ENCODE data around the gene RUNX2.
A peak's percentile ranks its signal among the peaks of the same experiment; 100 is the strongest.

Gene RUNX2

GRCh38 chr6:45415315-45415714 is 87.2 kb downstream of the RUNX2 start:
- no peak overlapping the region for H3K4me3 ChIP-seq (ENCODE audit: low read length)
- no peak for TF ChIP-seq CTCF (conservative IDR thresholded peaks at IDR 0.05; ENCODE audit: low read length)
- no peak for DNase-seq (ENCODE audit: low read depth)

- no peak for DNase-seq (ENCODE audit: low read depth)
- no peak for TF ChIP-seq CTCF (conservative IDR thresholded peaks at IDR 0.05; ENCODE audit: low read length)
- H3K4me3 ChIP-seq (ENCODE audit: low read length) = no peak overlapping the region
These were observed 87.8 kb downstream of the RUNX2 start for GRCh38 chr6:45415788-45416518.

- peak; percentile 44 for DNase-seq (ENCODE audit: low read depth)
- no peak for TF ChIP-seq CTCF (conservative IDR thresholded peaks at IDR 0.05; ENCODE audit: low read length)
- H3K4me3 ChIP-seq (ENCODE audit: low read length) = no peak overlapping the region
These were observed 88.6 kb downstream of the RUNX2 start for GRCh38 chr6:45416700-45417099.

GRCh38 chr6:45417436-45417835 is 89.3 kb downstream of the RUNX2 start:
- no peak for TF ChIP-seq CTCF (conservative IDR thresholded peaks at IDR 0.05; ENCODE audit: low read length)
- H3K4me3 ChIP-seq (ENCODE audit: low read length) = no peak overlapping the region
- no peak for DNase-seq (ENCODE audit: low read depth)

GRCh38 chr6:45419571-45420082 is 91.5 kb downstream of the RUNX2 start:
- H3K4me3 ChIP-seq (ENCODE audit: low read length) = peak overlapping the region; percentile 90
- peak; percentile 50 for DNase-seq (ENCODE audit: low read depth)
- TF ChIP-seq CTCF (conservative IDR thresholded peaks at IDR 0.05; ENCODE audit: low read length) = peak; percentile 22; the same call in 1 of the 2 replicates

GRCh38 chr6:45420083-45420908 is 92.2 kb downstream of the RUNX2 start:
- DNase-seq (ENCODE audit: low read depth) = peak; percentile 60
- no peak for TF ChIP-seq CTCF (conservative IDR thresholded peaks at IDR 0.05; ENCODE audit: low read length)
- peak overlapping the region; percentile 90 for H3K4me3 ChIP-seq (ENCODE audit: low read length)

Measured in AG10803 (cell line).